GM12878 (cell line): ENCODE measurements around the gene HOXD3. TPM values are rescaled to one million over a fixed set of nuclear protein-coding genes. Genes with fewer than 3 reads are reported as not detected.

Experiments
- ATAC-seq: fragments of 200-7000 bp; cut with Tn5 transposase; 3 replicates; pipeline ENCODE4 v1.9.1; 2020; ENCODE audit warnings: mild to moderate bottlenecking, moderate library complexity
- BruUV-seq: library from RNA; stranded (reverse); fragments of 400-500 nt; replicated peaks from 2 replicates; lab custom pipeline; 2021; lab: Mats Ljungman, UMichigan
- CTCF ChIA-PET: fragments of 300-600 bp; sonication (Branson Sonifier 250); formaldehyde crosslinking; extraction: SDS; loops from one replicate; lab custom pipeline; 2021; ENCODE audit warnings: inconsistent platforms; lab: Yijun Ruan, JAX
- POLR2A ChIA-PET: fragments of 350-600 bp; formaldehyde crosslinking; extraction: SDS; loops from one replicate; lab custom pipeline; 2021; ENCODE audit warnings: inconsistent platforms; lab: Charles Lee
- RAD21 ChIA-PET: fragments of 300-600 bp; sonication (Branson Sonifier 250); formaldehyde crosslinking; loops from one replicate; lab custom pipeline; 2023; ENCODE audit warnings: antibody characterized with exemption; ENCODE audit not compliant: unreplicated experiment; lab: Charles Lee
- SMC1A ChIA-PET: fragments of 300-600 bp; sonication (Branson Sonifier 250); formaldehyde crosslinking; loops from one replicate; lab custom pipeline; 2023; ENCODE audit not compliant: unreplicated experiment, uncharacterized antibody; lab: Charles Lee
- DNase-seq: peaks from one replicate; pipeline ENCODE4 v3.0.0-alpha.2; 2011; ENCODE audit warnings: low read depth, low spot score
- FAIRE-seq: peaks from 3 replicates; lab custom pipeline; 2011; peaks lifted over from hg19 to GRCh38; lab: Jason Lieb, UNC
- H2AFZ ChIP-seq: 2 replicates; pipeline ENCODE4 v1.6.0; 2011; ENCODE audit warnings: low read depth, low read length, control low read depth; ENCODE audit not compliant: control insufficient read depth
- H3K27ac ChIP-seq: 2 replicates; pipeline ENCODE4 v1.5.1; 2011; ENCODE audit warnings: control low read depth; ENCODE audit not compliant: control insufficient read depth, insufficient read depth
- H3K27me3 ChIP-seq, 2 experiments: replicated peaks in 1 of 2; 2 replicates each; pipeline versions ENCODE4 v1.6.0 to v1.6.1; 2011; ENCODE audit warnings: low read length in 1 of 2; ENCODE audit not compliant: control insufficient read depth in 2 of 2, insufficient read depth in 2 of 2
- H3K36me3 ChIP-seq, 2 experiments: 2 replicates each; pipeline ENCODE4 v1.5.1; 2011; ENCODE audit warnings: low read length in 1 of 2; ENCODE audit not compliant: control insufficient read depth in 2 of 2, insufficient read depth in 2 of 2
- H3K4me1 ChIP-seq: 2 replicates; pipeline ENCODE4 v1.6.1; 2011; ENCODE audit warnings: mild to moderate bottlenecking, low read length, moderate library complexity, mixed read lengths; ENCODE audit not compliant: control insufficient read depth, insufficient read depth
- H3K4me2 ChIP-seq: 2 replicates; pipeline ENCODE4 v1.6.0; 2011; ENCODE audit warnings: control low read depth; ENCODE audit not compliant: control insufficient read depth, insufficient read depth
- H3K4me3 ChIP-seq: fragments of 200-600 bp; sonication (generic); 2 replicates; pipeline ENCODE4 v1.5.1; 2016
- H3K79me2 ChIP-seq: 2 replicates; pipeline ENCODE4 v1.6.0; 2011; ENCODE audit warnings: low read length; ENCODE audit not compliant: control insufficient read depth, insufficient read depth
- H3K9ac ChIP-seq: 2 replicates; pipeline ENCODE4 v1.8.0; 2011; ENCODE audit warnings: low read length, control low read depth, mixed read lengths; ENCODE audit not compliant: control insufficient read depth, insufficient read depth
- H3K9me3 ChIP-seq: replicated peaks from 3 replicates; pipeline ENCODE4 v1.5.1; 2011; ENCODE audit warnings: mild to moderate bottlenecking, low read length; ENCODE audit not compliant: control insufficient read depth, insufficient read depth
- H4K20me1 ChIP-seq: 2 replicates; pipeline ENCODE4 v1.6.0; 2011; ENCODE audit not compliant: control insufficient read depth, insufficient read depth
- ETV6 ChIP-seq, 2 experiments: fragments of 450-650 bp in 1 of 2; IDR thresholded peaks in 1 of 2; conservative IDR thresholded peaks in 1 of 2; 2 replicates each; pipeline ENCODE4 v1.6.1; 2014; ENCODE audit warnings: antibody characterized with exemption in 1 of 2, borderline replicate concordance in 1 of 2, low read depth in 1 of 2, mild to moderate bottlenecking in 1 of 2, moderate library complexity in 1 of 2
- FOXK2 ChIP-seq: fragments of 450-650 bp; IDR thresholded peaks from 2 replicates; pipeline ENCODE4 v1.6.1; 2017; ENCODE audit warnings: mild to moderate bottlenecking, moderate library complexity
- MXI1 ChIP-seq: fragments of 150-350 bp; IDR thresholded peaks from 2 replicates; pipeline ENCODE4 v1.6.1; 2011; ENCODE audit warnings: low read depth, mild to moderate bottlenecking, inconsistent platforms, low read length, improper control_type of control experiment
- NFYB ChIP-seq: IDR thresholded peaks from 2 replicates; pipeline ENCODE4 v1.6.1; 2011; ENCODE audit warnings: low read depth, mild to moderate bottlenecking, low read length, improper control_type of control experiment, moderate library complexity; ENCODE audit not compliant: insufficient read depth
- NRF1 ChIP-seq: conservative IDR thresholded peaks from 2 replicates; pipeline ENCODE4 v1.6.1; 2011; ENCODE audit warnings: mild to moderate bottlenecking, low read depth, low read length, improper control_type of control experiment
- POU2F2 ChIP-seq: IDR thresholded peaks from 3 replicates; pipeline ENCODE4 v1.6.1; 2011; ENCODE audit warnings: low read depth, mild to moderate bottlenecking, low read length, borderline replicate concordance
- RBBP5 ChIP-seq: fragments of 200-600 bp; sonication (generic); conservative IDR thresholded peaks from 2 replicates; pipeline ENCODE4 v1.6.1; 2016
- SREBF1 ChIP-seq: IDR thresholded peaks from 2 replicates; pipeline ENCODE4 v1.6.1; 2012; ENCODE audit warnings: mild to moderate bottlenecking, low read length
- SUPT20H ChIP-seq: IDR thresholded peaks from 2 replicates; pipeline ENCODE4 v1.6.1; 2011; ENCODE audit warnings: low read depth, mild to moderate bottlenecking, low read length, moderate library complexity, borderline replicate concordance; ENCODE audit not compliant: control insufficient read depth
- ZSCAN29 ChIP-seq: fragments of 450-650 bp; IDR thresholded peaks from 2 replicates; pipeline ENCODE4 v1.6.1; 2017; ENCODE audit warnings: mild to moderate bottlenecking, moderate library complexity
- WGBS: methylation state at CpG from one replicate; pipeline ENCODE4 v1.1.6; 2016; ENCODE audit warnings: low lambda C conversion rate; ENCODE audit not compliant: insufficient replicate concordance, insufficient coverage; ENCODE audit errors: missing lambda C conversion rate; 5-methylcytosine and 5-hydroxymethylcytosine counted together
- in situ Hi-C: fragments of 300-500 bp; cut with MboI; formaldehyde crosslinking; loops from 9 replicates; pipeline ENCODE4 v1.14.3; 2018; ENCODE audit warnings: mixed read lengths
- intact Hi-C: fragments of 100-400 bp; cut with micrococcal nuclease; formaldehyde crosslinking; loops from one replicate; pipeline ENCODE4 v1.14.2; 2022; ENCODE audit not compliant: unreplicated experiment
- polyA plus RNA-seq, 11 experiments: library from polyadenylated mRNA; depleted of rRNA in 4 of 11; unstranded in 6 of 11; stranded (reverse) in 5 of 11; fragments of >200 nt; fragmentation: Nextera tagmentation in 4 of 11; fragmentation: Illumina TruSeq in 1 of 11; extraction: Ambion mirVana in 4 of 11; extraction: Trizol in 1 of 11; gene quantifications; 1 replicate in 1 of 11; 2 replicates in 10 of 11; pipeline versions ENCODE4 v1.2.1 to v1.2.3, GENCODE V29; 2011 to 2016; ENCODE audit warnings: inconsistent platforms in 2 of 11, missing spikeins in 2 of 11, low read depth in 1 of 11
- total RNA-seq, 4 experiments: library from RNA; depleted of rRNA in 3 of 4; stranded (reverse); fragments of >200 nt in 3 of 4; fragmentation: Illumina TruSeq in 1 of 4; extraction: Trizol in 1 of 4; gene quantifications; 2 replicates each; pipeline versions ENCODE4 v1.2.1 to v1.2.3, GENCODE V29; 2013 to 2021
- TF ChIP-seq, protein P1 (sequence below): fragments of 150-350 bp; IDR thresholded peaks from 2 replicates; pipeline ENCODE4 v1.6.1; 2014; ENCODE audit warnings: mild to moderate bottlenecking, low read depth, low read length
- TF ChIP-seq, protein P2 (sequence below): fragments of 450-650 bp; IDR thresholded peaks from 2 replicates; pipeline ENCODE4 v1.6.1; 2017; ENCODE audit warnings: mild to moderate bottlenecking, moderate library complexity
- TF ChIP-seq, protein P3 (sequence below): fragments of 450-650 bp; formaldehyde crosslinking; IDR thresholded peaks from 2 replicates; pipeline ENCODE4 v1.4.0; 2020; ENCODE audit warnings: mild to moderate bottlenecking, moderate library complexity

HOXD3 gene
- total and polyA plus RNA-seq, 10 of the 15 experiments (the other 5 are each of a cell fraction or from before 2014, with no cell fraction given): not detected

DNA sequence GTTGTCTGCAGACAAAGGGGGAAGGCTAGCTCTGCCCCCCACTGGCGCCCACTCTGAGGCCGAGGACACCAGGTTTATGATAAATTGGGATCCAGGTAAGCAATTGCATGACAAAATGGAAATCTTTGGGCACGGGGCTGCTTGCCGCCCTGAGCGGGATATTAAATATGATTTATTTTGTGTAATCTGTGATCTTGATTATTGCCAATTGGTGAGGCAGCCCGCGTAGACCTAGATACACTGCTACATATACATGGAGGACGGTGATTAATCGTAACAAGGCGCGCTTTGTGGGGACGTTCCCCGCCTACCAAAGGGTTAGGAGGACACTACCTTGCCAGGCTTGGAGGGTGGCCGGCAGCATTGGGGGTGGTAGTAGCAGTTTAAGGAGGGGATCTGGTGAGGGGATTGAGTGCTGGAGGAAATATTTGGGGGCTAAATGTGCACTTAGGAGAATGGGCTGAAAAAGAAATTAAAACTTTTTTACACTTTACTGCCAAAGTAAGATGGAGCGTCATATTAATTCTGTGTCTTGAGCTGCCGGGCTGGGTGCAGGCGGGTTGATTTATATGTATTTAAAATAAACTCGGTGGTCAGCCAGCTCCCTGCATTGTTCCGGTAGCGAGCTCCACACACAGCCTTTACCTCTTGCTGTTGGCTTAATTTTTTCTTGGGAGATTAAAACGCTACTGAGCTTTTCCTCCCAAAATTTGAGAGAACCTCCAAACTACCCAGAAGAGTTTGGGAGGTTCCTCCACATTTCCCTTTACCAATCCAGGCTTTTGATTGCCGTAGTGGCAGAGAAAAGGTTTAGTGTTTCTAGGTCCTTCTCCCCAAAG, 4.1 kb downstream of the HOXD3 start:
- Histone ChIP-seq H2AFZ (no peak overlapping the region), H3K4me3 (no peak overlapping the region), H3K27ac (no peak overlapping the region), H4K20me1 (no peaks in the 10 kb centered on the region), H3K4me1 (no peaks in the 10 kb centered on the region), H3K9ac (no peak overlapping the region), H3K79me2 (no peaks in the 10 kb centered on the region), H3K9me3 (peaks cover 2% of the 10 kb centered on the region; the same call in 2 of the 3 replicates), H3K36me3 (no peaks in the 10 kb centered on the region), H3K27me3 (peaks cover 19 to 35% of the 10 kb centered on the region in 2 experiments), H3K4me2 (no peak overlapping the region)
- POLR2A ChIA-PET: no interaction called here
- SMC1A ChIA-PET: interaction anchor here (0.8 to 1.0 kb wide), 3 partner anchors 13 to 490 kb away, joined by 3 to 5 read pairs (median 3); no protein-coding TSS in a partner anchor
- RAD21 ChIA-PET: interaction anchor here (1.2 kb wide), 1 partner anchor 11 kb away, joined by 4 read pairs; no protein-coding TSS in a partner anchor
- ATAC-seq: no peak
- intact Hi-C loops: no loop called here
- WGBS: 49% methylated on average over 22 of the region's 22 CpGs
- FAIRE-seq: no peak
- BruUV-seq: no TSS peak
- in situ Hi-C loops: no loop called here
- DNase-seq: no peak
- CTCF ChIA-PET: interaction anchor here (0.8 to 0.9 kb wide), 2 partner anchors 20 to 393 kb away, joined by 3 to 4 read pairs; no protein-coding TSS in a partner anchor
- TF ChIP-seq SUPT20H (no peak), NFYB (no peak), ZSCAN29 (no peak), NRF1 (no peak), ETV6 (conservative IDR thresholded peaks at IDR 0.05 in 1 of 2, IDR thresholded peaks at IDR 0.05 in 1 of 2; ENCODE audit: borderline replicate concordance in 1 of 2, low read depth in 1 of 2) (no peak), FOXK2 (no peak), SREBF1 (no peak), POU2F2 (no peak), RBBP5 (no peak), MXI1 (no peak)
- TF ChIP-seq, protein P1, sequence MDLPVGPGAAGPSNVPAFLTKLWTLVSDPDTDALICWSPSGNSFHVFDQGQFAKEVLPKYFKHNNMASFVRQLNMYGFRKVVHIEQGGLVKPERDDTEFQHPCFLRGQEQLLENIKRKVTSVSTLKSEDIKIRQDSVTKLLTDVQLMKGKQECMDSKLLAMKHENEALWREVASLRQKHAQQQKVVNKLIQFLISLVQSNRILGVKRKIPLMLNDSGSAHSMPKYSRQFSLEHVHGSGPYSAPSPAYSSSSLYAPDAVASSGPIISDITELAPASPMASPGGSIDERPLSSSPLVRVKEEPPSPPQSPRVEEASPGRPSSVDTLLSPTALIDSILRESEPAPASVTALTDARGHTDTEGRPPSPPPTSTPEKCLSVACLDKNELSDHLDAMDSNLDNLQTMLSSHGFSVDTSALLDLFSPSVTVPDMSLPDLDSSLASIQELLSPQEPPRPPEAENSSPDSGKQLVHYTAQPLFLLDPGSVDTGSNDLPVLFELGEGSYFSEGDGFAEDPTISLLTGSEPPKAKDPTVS: no peak
- TF ChIP-seq, protein P2, sequence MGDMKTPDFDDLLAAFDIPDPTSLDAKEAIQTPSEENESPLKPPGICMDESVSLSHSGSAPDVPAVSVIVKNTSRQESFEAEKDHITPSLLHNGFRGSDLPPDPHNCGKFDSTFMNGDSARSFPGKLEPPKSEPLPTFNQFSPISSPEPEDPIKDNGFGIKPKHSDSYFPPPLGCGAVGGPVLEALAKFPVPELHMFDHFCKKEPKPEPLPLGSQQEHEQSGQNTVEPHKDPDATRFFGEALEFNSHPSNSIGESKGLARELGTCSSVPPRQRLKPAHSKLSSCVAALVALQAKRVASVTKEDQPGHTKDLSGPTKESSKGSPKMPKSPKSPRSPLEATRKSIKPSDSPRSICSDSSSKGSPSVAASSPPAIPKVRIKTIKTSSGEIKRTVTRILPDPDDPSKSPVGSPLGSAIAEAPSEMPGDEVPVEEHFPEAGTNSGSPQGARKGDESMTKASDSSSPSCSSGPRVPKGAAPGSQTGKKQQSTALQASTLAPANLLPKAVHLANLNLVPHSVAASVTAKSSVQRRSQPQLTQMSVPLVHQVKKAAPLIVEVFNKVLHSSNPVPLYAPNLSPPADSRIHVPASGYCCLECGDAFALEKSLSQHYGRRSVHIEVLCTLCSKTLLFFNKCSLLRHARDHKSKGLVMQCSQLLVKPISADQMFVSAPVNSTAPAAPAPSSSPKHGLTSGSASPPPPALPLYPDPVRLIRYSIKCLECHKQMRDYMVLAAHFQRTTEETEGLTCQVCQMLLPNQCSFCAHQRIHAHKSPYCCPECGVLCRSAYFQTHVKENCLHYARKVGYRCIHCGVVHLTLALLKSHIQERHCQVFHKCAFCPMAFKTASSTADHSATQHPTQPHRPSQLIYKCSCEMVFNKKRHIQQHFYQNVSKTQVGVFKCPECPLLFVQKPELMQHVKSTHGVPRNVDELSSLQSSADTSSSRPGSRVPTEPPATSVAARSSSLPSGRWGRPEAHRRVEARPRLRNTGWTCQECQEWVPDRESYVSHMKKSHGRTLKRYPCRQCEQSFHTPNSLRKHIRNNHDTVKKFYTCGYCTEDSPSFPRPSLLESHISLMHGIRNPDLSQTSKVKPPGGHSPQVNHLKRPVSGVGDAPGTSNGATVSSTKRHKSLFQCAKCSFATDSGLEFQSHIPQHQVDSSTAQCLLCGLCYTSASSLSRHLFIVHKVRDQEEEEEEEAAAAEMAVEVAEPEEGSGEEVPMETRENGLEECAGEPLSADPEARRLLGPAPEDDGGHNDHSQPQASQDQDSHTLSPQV: no peak
- TF ChIP-seq, protein P3, sequence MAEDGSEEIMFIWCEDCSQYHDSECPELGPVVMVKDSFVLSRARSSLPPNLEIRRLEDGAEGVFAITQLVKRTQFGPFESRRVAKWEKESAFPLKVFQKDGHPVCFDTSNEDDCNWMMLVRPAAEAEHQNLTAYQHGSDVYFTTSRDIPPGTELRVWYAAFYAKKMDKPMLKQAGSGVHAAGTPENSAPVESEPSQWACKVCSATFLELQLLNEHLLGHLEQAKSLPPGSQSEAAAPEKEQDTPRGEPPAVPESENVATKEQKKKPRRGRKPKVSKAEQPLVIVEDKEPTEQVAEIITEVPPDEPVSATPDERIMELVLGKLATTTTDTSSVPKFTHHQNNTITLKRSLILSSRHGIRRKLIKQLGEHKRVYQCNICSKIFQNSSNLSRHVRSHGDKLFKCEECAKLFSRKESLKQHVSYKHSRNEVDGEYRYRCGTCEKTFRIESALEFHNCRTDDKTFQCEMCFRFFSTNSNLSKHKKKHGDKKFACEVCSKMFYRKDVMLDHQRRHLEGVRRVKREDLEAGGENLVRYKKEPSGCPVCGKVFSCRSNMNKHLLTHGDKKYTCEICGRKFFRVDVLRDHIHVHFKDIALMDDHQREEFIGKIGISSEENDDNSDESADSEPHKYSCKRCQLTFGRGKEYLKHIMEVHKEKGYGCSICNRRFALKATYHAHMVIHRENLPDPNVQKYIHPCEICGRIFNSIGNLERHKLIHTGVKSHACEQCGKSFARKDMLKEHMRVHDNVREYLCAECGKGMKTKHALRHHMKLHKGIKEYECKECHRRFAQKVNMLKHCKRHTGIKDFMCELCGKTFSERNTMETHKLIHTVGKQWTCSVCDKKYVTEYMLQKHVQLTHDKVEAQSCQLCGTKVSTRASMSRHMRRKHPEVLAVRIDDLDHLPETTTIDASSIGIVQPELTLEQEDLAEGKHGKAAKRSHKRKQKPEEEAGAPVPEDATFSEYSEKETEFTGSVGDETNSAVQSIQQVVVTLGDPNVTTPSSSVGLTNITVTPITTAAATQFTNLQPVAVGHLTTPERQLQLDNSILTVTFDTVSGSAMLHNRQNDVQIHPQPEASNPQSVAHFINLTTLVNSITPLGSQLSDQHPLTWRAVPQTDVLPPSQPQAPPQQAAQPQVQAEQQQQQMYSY: no peak
